ENCODE data around the gene C16orf87. TPM values are rescaled to one million over a fixed set of nuclear protein-coding genes. Genes with fewer than 3 reads are reported as not detected.

The C16orf87 gene
- total RNA-seq, 1 donor from 2014 or later, result 5.3 TPM

GRCh38 chr16:46783800-46784199 is 47.2 kb downstream of the C16orf87 start:
- FAIRE-seq, result no peak

DNA sequence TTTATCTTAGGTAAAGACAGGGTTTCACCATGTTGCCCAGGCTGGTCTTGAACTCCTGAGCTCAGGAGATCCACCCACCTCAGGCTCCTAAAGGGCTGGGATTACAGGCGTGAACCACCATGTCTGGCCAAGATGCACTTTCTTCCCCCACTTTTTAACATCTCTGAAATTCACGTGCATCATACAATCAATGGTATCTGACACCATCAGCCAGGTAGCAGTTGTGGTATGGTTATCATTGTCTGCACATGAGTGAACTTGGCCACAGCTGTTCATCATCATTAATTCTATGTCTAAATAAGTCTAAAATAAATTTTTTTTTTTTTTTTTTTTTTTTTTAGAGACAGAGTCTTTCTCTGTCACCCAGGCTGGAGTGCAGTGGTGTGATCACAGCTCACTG is 48.7 kb downstream of the C16orf87 start:
- Histone ChIP-seq H3K27me3 (ENCODE audit: control insufficient read depth, insufficient read depth, low read length) (no peaks in the 10 kb centered on the region), H3K4me3 (ENCODE audit: low read depth, low read length) (no peak overlapping the region), H3K36me3 (ENCODE audit: control insufficient read depth, insufficient read depth, low read length) (no peaks in the 10 kb centered on the region)
- TF ChIP-seq CTCF (IDR thresholded peaks at IDR 0.05; ENCODE audit: insufficient read depth, low read length, severe bottlenecking), result no peak
- DNase-seq (ENCODE audit: low read depth), result no peak
- FAIRE-seq, result no peak

More at GRCh38 chr16:46783800-46784199, 47.2 kb downstream of the C16orf87 start:
- Histone ChIP-seq H3K4me3 (ENCODE audit: low read depth, low read length) (no peak overlapping the region), H3K36me3 (ENCODE audit: control insufficient read depth, insufficient read depth, low read length) (no peaks in the 10 kb centered on the region), H3K27me3 (ENCODE audit: control insufficient read depth, insufficient read depth, low read length) (no peaks in the 10 kb centered on the region)
- TF ChIP-seq CTCF (IDR thresholded peaks at IDR 0.05; ENCODE audit: insufficient read depth, low read length, severe bottlenecking), result no peak
- no peak for DNase-seq (ENCODE audit: low read depth)

DNA sequence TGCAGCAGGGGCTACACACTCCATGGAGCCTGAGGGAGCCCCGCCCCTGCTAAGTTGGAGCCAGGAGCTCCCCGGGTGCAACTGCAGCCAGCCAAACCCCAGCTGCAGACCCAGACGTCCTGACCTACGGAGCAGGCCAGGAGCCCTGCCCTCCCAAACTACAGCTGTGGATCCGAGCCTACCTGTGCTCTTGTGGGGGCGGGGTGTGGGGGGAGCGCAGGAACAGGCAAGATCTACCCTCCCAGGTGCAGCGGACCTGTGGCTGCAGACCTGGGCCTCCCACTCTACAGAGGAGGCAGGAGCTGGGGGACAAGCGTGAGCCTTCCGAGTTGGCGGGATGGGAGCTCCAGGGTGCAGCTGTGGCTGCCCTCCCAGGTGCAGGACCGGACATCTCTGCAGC is 53.2 kb downstream of the C16orf87 start:
- Histone ChIP-seq H3K36me3 (ENCODE audit: control insufficient read depth, insufficient read depth, low read length) (no peaks in the 10 kb centered on the region), H3K4me3 (ENCODE audit: low read depth, low read length) (no peak overlapping the region), H3K27me3 (ENCODE audit: control insufficient read depth, insufficient read depth, low read length) (no peaks in the 10 kb centered on the region)
- DNase-seq (ENCODE audit: low read depth) (no peak), FAIRE-seq (no peak)
- no peak for TF ChIP-seq CTCF (IDR thresholded peaks at IDR 0.05; ENCODE audit: insufficient read depth, low read length, severe bottlenecking)

DNA sequence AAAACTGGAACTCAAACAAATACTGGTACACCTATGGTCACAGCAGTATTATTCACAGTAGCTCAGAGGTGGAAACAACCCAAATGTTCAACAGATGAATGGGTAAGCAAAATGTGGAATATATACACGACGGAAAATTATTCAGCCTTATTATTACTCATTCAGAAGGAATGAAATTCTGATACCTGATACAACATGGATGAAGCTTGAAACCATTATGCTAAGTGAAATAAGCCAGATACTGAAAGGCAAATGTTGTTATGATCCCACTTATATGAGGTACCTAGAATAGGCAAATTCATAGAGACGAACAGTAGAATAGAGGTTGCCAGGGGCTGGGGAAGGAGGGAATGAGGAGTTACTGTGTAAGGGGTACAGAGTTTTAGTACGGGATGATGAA is 55.8 kb downstream of the C16orf87 start:
- DNase-seq (ENCODE audit: low read depth) (peak; percentile 45), FAIRE-seq (no peak)
- H3K27me3 ChIP-seq (ENCODE audit: control insufficient read depth, insufficient read depth, low read length), result no peaks in the 10 kb centered on the region
- no peak overlapping the region for H3K4me3 ChIP-seq (ENCODE audit: low read depth, low read length)
- TF ChIP-seq CTCF (IDR thresholded peaks at IDR 0.05; ENCODE audit: insufficient read depth, low read length, severe bottlenecking), result no peak
- H3K36me3 ChIP-seq (ENCODE audit: control insufficient read depth, insufficient read depth, low read length), result no peaks in the 10 kb centered on the region

DNA sequence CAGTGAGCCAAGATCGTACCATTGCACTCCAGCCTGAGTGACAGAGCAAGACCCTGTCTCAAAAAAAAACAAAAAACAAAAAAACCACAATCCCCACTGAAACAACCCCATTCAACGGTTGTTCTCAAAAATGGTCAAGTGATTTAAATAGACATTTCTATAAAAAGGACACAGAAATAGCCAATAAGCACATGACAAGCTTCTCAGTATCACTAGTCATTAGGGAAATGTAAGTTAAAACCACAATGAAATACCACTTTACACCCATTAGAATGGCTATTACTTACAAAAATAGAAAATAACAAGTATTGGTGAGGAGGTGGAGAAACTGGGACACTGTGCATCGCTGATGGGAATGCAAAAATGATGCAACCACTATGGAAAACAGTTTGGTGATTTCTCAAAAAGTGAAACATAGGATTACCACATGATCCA is 56.2 kb downstream of the C16orf87 start:
- no peak for DNase-seq (ENCODE audit: low read depth)
- no peaks in the 10 kb centered on the region for H3K27me3 ChIP-seq (ENCODE audit: control insufficient read depth, insufficient read depth, low read length)
- H3K36me3 ChIP-seq (ENCODE audit: control insufficient read depth, insufficient read depth, low read length), result no peaks in the 10 kb centered on the region
- no peak for TF ChIP-seq CTCF (IDR thresholded peaks at IDR 0.05; ENCODE audit: insufficient read depth, low read length, severe bottlenecking)
- no peak overlapping the region for H3K4me3 ChIP-seq (ENCODE audit: low read depth, low read length)
- FAIRE-seq, result no peak

GRCh38 chr16:46772463-46772862 is 58.5 kb downstream of the C16orf87 start:
- no peak for FAIRE-seq
- DNase-seq (ENCODE audit: low read depth), result no peak
- TF ChIP-seq CTCF (IDR thresholded peaks at IDR 0.05; ENCODE audit: insufficient read depth, low read length, severe bottlenecking), result no peak
- Histone ChIP-seq H3K27me3 (ENCODE audit: control insufficient read depth, insufficient read depth, low read length) (no peaks in the 10 kb centered on the region), H3K4me3 (ENCODE audit: low read depth, low read length) (no peak overlapping the region), H3K36me3 (ENCODE audit: control insufficient read depth, insufficient read depth, low read length) (no peaks in the 10 kb centered on the region)
